H1 (cell line): ENCODE data around the gene ZNF28. TPM values are rescaled to one million over a fixed set of nuclear protein-coding genes. Genes with fewer than 3 reads are reported as not detected.
"Not testable (repeated sequence)": the region's sequence is repeated elsewhere in the genome, so short reads cannot be mapped to it uniquely, and the experiment has no call there.

Experiments
- CTCF ChIA-PET: fragments of 300-600 bp; sonication (Branson Sonifier 250); formaldehyde crosslinking; loops from one replicate; lab custom pipeline; 2021; ENCODE audit not compliant: partially characterized antibody; lab: Charles Lee
- POLR2A ChIA-PET: fragments of 300-600 bp; sonication (Branson Sonifier 250); formaldehyde crosslinking; loops from one replicate; lab custom pipeline; 2021; ENCODE audit warnings: inconsistent platforms; ENCODE audit not compliant: partially characterized antibody; lab: Charles Lee
- DNase-seq, 2 experiments: peaks; one replicate each; pipeline versions ENCODE4 v3.0.0 to v3.0.0-alpha.2; 2010 to 2022; ENCODE audit warnings: low spot score in 2 of 2, low read depth in 1 of 2, mixed read lengths in 1 of 2
- FAIRE-seq: peaks from 2 replicates; lab custom pipeline; 2011; peaks lifted over from hg19 to GRCh38; lab: Jason Lieb, UNC
- H2AFZ ChIP-seq: 2 replicates; pipeline ENCODE4 v1.8.1; 2012; ENCODE audit warnings: low read length, inconsistent platforms
- H2AK5ac ChIP-seq: 2 replicates; pipeline ENCODE4 v1.6.1; 2013; ENCODE audit warnings: low read depth, low read length
- H2BK120ac ChIP-seq: replicated peaks from 2 replicates; pipeline ENCODE3; 2013; ENCODE audit warnings: low read depth, low read length, inconsistent platforms
- H2BK12ac ChIP-seq: 2 replicates; pipeline ENCODE4 v1.6.1; 2013; ENCODE audit warnings: low read depth, low read length
- H2BK15ac ChIP-seq: 2 replicates; pipeline ENCODE4 v1.6.1; 2013; ENCODE audit warnings: low read length
- H2BK20ac ChIP-seq: 2 replicates; pipeline ENCODE4 v1.6.1; 2013; ENCODE audit warnings: low read length
- H2BK5ac ChIP-seq: 2 replicates; pipeline ENCODE4 v1.6.1; 2013; ENCODE audit warnings: low read depth, low read length
- H3K14ac ChIP-seq: 2 replicates; pipeline ENCODE4 v1.6.1; 2013; ENCODE audit warnings: inconsistent platforms; ENCODE audit not compliant: insufficient read length
- H3K18ac ChIP-seq: 2 replicates; pipeline ENCODE4 v1.6.1; 2013; ENCODE audit warnings: low read length; ENCODE audit errors: extremely low read depth
- H3K23ac ChIP-seq: 2 replicates; pipeline ENCODE4 v1.6.1; 2013; ENCODE audit warnings: inconsistent platforms; ENCODE audit not compliant: insufficient read length
- H3K23me2 ChIP-seq: 2 replicates; pipeline ENCODE4 v1.6.1; 2013; ENCODE audit warnings: low read depth, low read length
- H3K27ac ChIP-seq: 2 replicates; pipeline ENCODE4 v1.6.1; 2011; ENCODE audit warnings: low read depth, low read length, inconsistent platforms
- H3K27me3 ChIP-seq, 4 experiments: replicated peaks in 1 of 4; 1 replicate in 1 of 4; 2 replicates in 3 of 4; pipeline versions ENCODE4 v1.6.1 to v1.8.1; 2011 to 2013; ENCODE audit warnings: low read length in 3 of 4, mild to moderate bottlenecking in 3 of 4, inconsistent platforms in 2 of 4, mixed read lengths in 2 of 4, moderate library complexity in 1 of 4; ENCODE audit not compliant: control insufficient read depth in 3 of 4, insufficient read depth in 3 of 4; ENCODE audit errors: extremely low read depth in 1 of 4
- H3K36me3 ChIP-seq, 4 experiments: 2 replicates each; pipeline versions ENCODE4 v1.6.1 to v1.8.1; 2011 to 2013; ENCODE audit warnings: mild to moderate bottlenecking in 4 of 4, low read length in 3 of 4, moderate library complexity in 2 of 4, control low read depth in 1 of 4, inconsistent platforms in 1 of 4; ENCODE audit not compliant: insufficient read depth in 4 of 4, control insufficient read depth in 2 of 4
- H3K4ac ChIP-seq: replicated peaks from 2 replicates; pipeline ENCODE3; 2013; ENCODE audit warnings: low read length, low read depth, mixed read lengths, inconsistent platforms; ENCODE audit not compliant: insufficient read length
- H3K4me1 ChIP-seq, 4 experiments: replicated peaks in 1 of 4; 1 replicate in 1 of 4; 2 replicates in 3 of 4; pipeline versions ENCODE4 v1.6.1 to v1.8.1; 2011 to 2013; ENCODE audit warnings: low read length in 3 of 4, inconsistent platforms in 2 of 4, mixed read lengths in 1 of 4; ENCODE audit not compliant: insufficient read depth in 4 of 4, control insufficient read depth in 3 of 4
- H3K4me2 ChIP-seq, 2 experiments: 2 replicates each; pipeline versions ENCODE4 v1.6.1 to v1.8.1; 2011 to 2013; ENCODE audit warnings: low read depth in 2 of 2, low read length in 2 of 2, control low read depth in 1 of 2, inconsistent platforms in 1 of 2, mild to moderate bottlenecking in 1 of 2; ENCODE audit not compliant: insufficient read depth in 1 of 2
- H3K4me3 ChIP-seq, 4 experiments: fragments of 200-600, 300-600 bp in 1 of 4; sonication (generic), shearing (Covaris generic), sonication (Bioruptor Twin) in 1 of 4; 2 replicates each; pipeline versions ENCODE4 v1.5.1 to v1.8.1; 2011 to 2016; ENCODE audit warnings: low read length in 4 of 4, low read depth in 3 of 4, control low read depth in 2 of 4, inconsistent platforms in 2 of 4, mild to moderate bottlenecking in 2 of 4, mixed read lengths in 1 of 4, moderate library complexity in 1 of 4; ENCODE audit not compliant: insufficient read depth in 2 of 4; ENCODE audit errors: extremely low read depth in 1 of 4
- H3K56ac ChIP-seq: replicated peaks from 2 replicates; pipeline ENCODE3; 2013; ENCODE audit warnings: low read depth, mild to moderate bottlenecking, mixed read lengths, low read length, inconsistent platforms; ENCODE audit not compliant: insufficient read length
- H3K79me1 ChIP-seq: 2 replicates; pipeline ENCODE4 v1.6.1; 2013; ENCODE audit warnings: low read depth, low read length, control low read depth
- H3K79me2 ChIP-seq, 2 experiments: 2 replicates each; pipeline versions ENCODE4 v1.6.1 to v1.8.1; 2012 to 2013; ENCODE audit warnings: low read length in 2 of 2, mild to moderate bottlenecking in 2 of 2, inconsistent platforms in 1 of 2; ENCODE audit not compliant: insufficient read depth in 2 of 2, control insufficient read depth in 1 of 2
- H3K9ac ChIP-seq, 4 experiments: replicated peaks in 1 of 4; 1 replicate in 1 of 4; 2 replicates in 3 of 4; pipeline versions ENCODE4 v1.6.1 to v1.8.1; 2011 to 2013; ENCODE audit warnings: low read depth in 3 of 4, low read length in 3 of 4, control low read depth in 2 of 4, mild to moderate bottlenecking in 2 of 4, moderate library complexity in 2 of 4, inconsistent platforms in 1 of 4; ENCODE audit errors: extremely low read depth in 1 of 4
- H3K9me3 ChIP-seq, 2 experiments: 2 replicates each; pipeline versions ENCODE4 v1.6.1 to v1.8.1; 2012 to 2013; ENCODE audit warnings: mild to moderate bottlenecking in 2 of 2, moderate library complexity in 2 of 2, control low read depth in 1 of 2, inconsistent platforms in 1 of 2, low read depth in 1 of 2, low read length in 1 of 2, mixed read lengths in 1 of 2; ENCODE audit not compliant: insufficient read depth in 2 of 2
- H4K20me1 ChIP-seq, 2 experiments: replicated peaks in 1 of 2; 2 replicates each; pipeline versions ENCODE3 to v1.8.1; 2011 to 2013; ENCODE audit warnings: inconsistent platforms in 2 of 2, low read length in 2 of 2, mild to moderate bottlenecking in 1 of 2; ENCODE audit not compliant: insufficient read depth in 2 of 2, control insufficient read depth in 1 of 2
- H4K5ac ChIP-seq: 2 replicates; pipeline ENCODE4 v1.6.1; 2013; ENCODE audit warnings: low read length, low read depth, mixed read lengths, inconsistent platforms; ENCODE audit not compliant: insufficient read length
- H4K8ac ChIP-seq: 2 replicates; pipeline ENCODE4 v1.8.0; 2013; ENCODE audit warnings: mild to moderate bottlenecking, moderate library complexity, low read length, inconsistent platforms; ENCODE audit not compliant: insufficient read depth; ENCODE audit errors: extremely low read depth
- H4K91ac ChIP-seq: replicated peaks from 2 replicates; pipeline ENCODE3; 2013; ENCODE audit warnings: low read length, mixed read lengths, inconsistent platforms; ENCODE audit not compliant: insufficient read length
- WGBS, 2 experiments: shearing (Covaris generic) in 1 of 2; methylation state at CpG; one replicate each; pipeline versions ENCODE4 v1.1.6 to v1.1.7; 2013 to 2015; ENCODE audit warnings: low lambda C conversion rate in 2 of 2, mixed read lengths in 2 of 2, inconsistent platforms in 1 of 2, low coverage in 1 of 2, missing lambda C conversion rate in 1 of 2; ENCODE audit not compliant: insufficient replicate concordance in 2 of 2, insufficient coverage in 1 of 2, insufficient read length in 1 of 2; ENCODE audit errors: extremely low coverage in 1 of 2, missing lambda C conversion rate in 1 of 2; 5-methylcytosine and 5-hydroxymethylcytosine counted together
- polyA plus RNA-seq, 7 experiments: library from polyadenylated mRNA; depleted of rRNA in 3 of 7; stranded (reverse) in 5 of 7; unstranded in 2 of 7; fragments of >200 nt in 5 of 7; fragments of 200-250 nt in 2 of 7; gene quantifications; 1 replicate in 5 of 7; 2 replicates in 1 of 7; 4 replicates in 1 of 7; pipeline versions ENCODE4 v1.2.1 to v1.2.3, GENCODE V29; 2011 to 2013; ENCODE audit warnings: missing spikeins in 2 of 7, mixed read lengths in 2 of 7
- total RNA-seq: library from RNA; stranded (reverse); fragmentation: NEBNext Ultra II Directional; extraction: Animal tissue kit (Norgen Biotek cat#: 25700); gene quantifications from 2 replicates; pipeline ENCODE4 v1.2.1, GENCODE V29; 2021

ZNF28 gene
- total and polyA plus RNA-seq, 2 of the 8 experiments (the other 6 are each of a cell fraction or from before 2014, with no cell fraction given): 7.3 to 23.0 TPM

GRCh38 chr19:52829866-52830265 lies 8.4 kb upstream of the ZNF28 start:
- FAIRE-seq, H4K91ac ChIP-seq: not testable (repeated sequence)

More at GRCh38 chr19:52829866-52830265, 8.4 kb upstream of the ZNF28 start:
- H2AK5ac ChIP-seq, H3K79me1 ChIP-seq, H3K27ac ChIP-seq, H3K9me3 ChIP-seq, H3K56ac ChIP-seq, H3K4ac ChIP-seq, CTCF ChIA-PET, H3K23ac ChIP-seq, H3K9ac ChIP-seq, H2BK120ac ChIP-seq, H2BK12ac ChIP-seq, H2BK5ac ChIP-seq, H4K5ac ChIP-seq, H3K27me3 ChIP-seq, H3K23me2 ChIP-seq, H3K4me1 ChIP-seq, H3K4me3 ChIP-seq, H2AFZ ChIP-seq, DNase-seq, H4K8ac ChIP-seq, H2BK15ac ChIP-seq, H2BK20ac ChIP-seq, H3K79me2 ChIP-seq, H4K20me1 ChIP-seq, H3K36me3 ChIP-seq, H3K18ac ChIP-seq, POLR2A ChIA-PET, H3K4me2 ChIP-seq, H3K14ac ChIP-seq: not testable (repeated sequence)
- 81% methylated on average over 7 of the region's 7 CpGs; no CpG with 5 or more reads in 1 of the 2 experiments for WGBS, 2 experiments
